ENCODE results near the gene DTWD2.
A peak's percentile ranks its signal among the peaks of the same experiment; 100 is the strongest.
"Not testable (repeated sequence)": the region's sequence is repeated elsewhere in the genome, so short reads cannot be mapped to it uniquely, and the experiment has no call there.

The DTWD2 gene

DNA sequence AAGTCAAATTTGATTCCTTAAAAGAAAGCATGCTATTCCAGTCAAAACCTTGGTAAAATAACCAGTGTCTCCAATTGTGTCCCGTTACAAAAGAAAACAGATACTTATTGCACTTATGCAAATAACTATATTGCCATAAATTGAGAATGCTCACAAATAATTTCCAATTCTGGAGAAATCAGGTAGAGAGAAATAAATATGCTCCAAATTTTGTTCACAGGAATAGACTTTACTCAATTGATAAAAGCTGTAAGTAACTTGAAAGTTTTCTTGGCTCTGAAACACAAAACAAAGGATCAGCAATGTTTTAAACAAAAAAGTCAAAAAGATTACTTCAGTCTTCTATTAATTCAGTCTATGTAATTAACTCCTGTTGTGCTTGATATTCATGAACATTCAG, 7.8 kb upstream of the DTWD2 start:
- DNase-seq: no peak

- DNase-seq: no peak
These were observed 6.2 kb upstream of the DTWD2 start for GRCh38 chr5:118994595-118994994.

GRCh38 chr5:118993118-118993517, 4.8 kb upstream of the DTWD2 start:
- DNase-seq: not testable (repeated sequence)

DNA sequence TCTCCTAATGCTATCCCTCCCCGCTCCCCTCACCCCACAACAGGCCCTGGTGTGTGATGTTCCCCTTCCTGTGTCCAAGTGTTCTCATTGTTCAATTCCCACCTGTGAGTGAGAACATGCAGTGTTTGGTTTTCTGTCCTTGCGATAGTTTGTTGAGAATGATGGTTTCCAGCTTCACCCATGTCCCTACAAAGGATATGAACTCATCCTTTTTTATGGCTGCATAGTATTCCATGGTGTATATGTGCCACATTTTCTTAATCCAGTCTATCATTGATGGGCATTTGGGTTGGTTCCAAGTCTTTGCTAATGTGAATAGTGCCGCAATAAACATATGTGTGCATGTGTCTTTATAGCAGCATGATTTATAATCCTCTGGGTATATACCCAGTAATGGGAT, 3.7 kb upstream of the DTWD2 start:
- DNase-seq: not testable (repeated sequence)

- DNase-seq: no peak
These were observed 2.2 kb upstream of the DTWD2 start for GRCh38 chr5:118990582-118990981.

GRCh38 chr5:118989816-118990215, 1.5 kb upstream of the DTWD2 start:
- DNase-seq: no peak

DNA sequence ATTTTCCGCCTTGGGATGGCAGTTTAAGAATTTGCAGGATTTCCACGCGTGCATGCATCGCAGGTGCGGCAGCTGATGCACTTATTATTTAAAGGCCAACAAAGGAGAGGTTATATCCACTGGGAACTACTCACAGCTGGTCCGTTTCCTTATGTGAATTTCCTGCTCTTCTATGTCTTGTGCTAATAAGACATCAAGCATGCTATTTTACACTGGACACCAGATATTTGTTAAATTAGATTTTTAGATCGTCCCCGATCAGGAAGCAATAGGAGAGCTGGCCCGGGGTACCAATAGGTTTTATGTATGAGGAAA, 476 bp upstream of the DTWD2 start:
- no peak for DNase-seq

DNA sequence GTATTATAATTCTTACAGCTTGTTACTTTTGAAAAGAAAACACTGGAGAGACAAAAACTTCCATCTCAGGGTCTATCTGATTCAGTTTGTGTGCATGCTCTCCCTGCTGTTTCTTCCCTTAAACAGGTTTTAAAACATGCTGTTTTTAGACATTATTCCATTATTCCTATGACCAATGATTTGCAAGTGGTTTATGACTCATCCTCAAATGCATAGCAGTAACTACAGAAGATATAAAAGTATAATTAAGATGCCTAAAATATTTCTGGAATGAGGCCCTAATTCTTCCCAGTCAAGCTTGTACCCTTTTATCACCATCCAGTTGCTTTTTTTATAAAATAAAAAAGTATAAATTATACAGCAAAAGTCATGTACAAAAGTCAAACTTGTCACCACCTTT, 3.7 kb downstream of the DTWD2 start:
- DNase-seq: no peak

- no peak for DNase-seq
These were observed 6.6 kb downstream of the DTWD2 start for GRCh38 chr5:118981783-118982182.

- DNase-seq: no peak
These were observed 7.9 kb downstream of the DTWD2 start for GRCh38 chr5:118980438-118980837.

DNA sequence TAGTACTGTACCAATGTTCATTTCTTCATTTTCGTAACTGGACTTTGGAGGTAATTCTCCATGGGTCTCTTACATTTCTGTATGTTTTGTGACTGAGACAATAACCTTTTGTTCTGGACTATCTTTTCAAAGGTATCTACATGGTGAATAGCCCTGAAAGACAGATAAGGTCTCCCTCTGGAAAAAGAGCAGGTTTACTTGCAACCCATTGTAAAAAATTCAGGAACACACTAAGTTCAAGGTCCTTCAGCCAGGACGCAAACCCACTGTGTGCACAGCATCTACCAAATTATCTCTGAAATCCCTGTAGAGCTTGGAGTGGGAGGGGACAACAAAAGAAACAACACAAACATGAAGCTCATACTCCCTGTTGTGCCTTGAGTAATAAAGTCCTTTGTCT, 8.3 kb downstream of the DTWD2 start:
- no peak for DNase-seq

- not testable (repeated sequence) for DNase-seq
These were observed 14.4 kb downstream of the DTWD2 start for GRCh38 chr5:118973779-118974445.

GRCh38 chr5:118968925-118969375, 19.4 kb downstream of the DTWD2 start:
- no peak for DNase-seq

DNA sequence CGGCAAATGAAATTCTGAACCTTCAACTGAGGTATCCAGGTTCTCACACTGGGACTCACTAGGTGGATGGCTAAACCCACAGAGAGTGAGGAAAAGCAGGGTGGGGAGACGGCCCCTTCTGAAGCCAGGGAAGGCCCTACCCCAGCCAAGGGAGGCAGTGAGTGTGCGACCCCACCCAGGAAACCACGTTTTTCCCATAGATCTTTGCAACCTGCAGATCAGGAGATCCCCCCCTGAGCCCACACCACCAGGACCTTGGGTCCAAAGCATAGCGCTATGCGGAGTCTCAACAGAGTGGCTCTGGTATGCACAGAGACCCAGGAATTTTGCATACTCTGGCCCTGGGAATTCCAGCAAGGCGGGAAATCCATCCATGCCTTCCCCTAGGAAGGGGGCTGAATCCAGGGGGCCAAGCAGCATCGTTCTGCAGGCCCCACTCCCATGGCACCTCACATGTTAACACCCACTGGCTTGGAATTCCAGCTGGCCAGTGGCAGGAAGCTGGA, 19.9 kb downstream of the DTWD2 start:
- DNase-seq: no peak

GRCh38 chr5:118967059-118967508, 21.3 kb downstream of the DTWD2 start:
- no peak for DNase-seq

GRCh38 chr5:118965890-118966289, 22.5 kb downstream of the DTWD2 start:
- no peak for DNase-seq

- not testable (repeated sequence) for DNase-seq
These were observed 23.4 kb downstream of the DTWD2 start for GRCh38 chr5:118964970-118965369.

GRCh38 chr5:118964388-118964787, 24.0 kb downstream of the DTWD2 start:
- not testable (repeated sequence) for DNase-seq

DNA sequence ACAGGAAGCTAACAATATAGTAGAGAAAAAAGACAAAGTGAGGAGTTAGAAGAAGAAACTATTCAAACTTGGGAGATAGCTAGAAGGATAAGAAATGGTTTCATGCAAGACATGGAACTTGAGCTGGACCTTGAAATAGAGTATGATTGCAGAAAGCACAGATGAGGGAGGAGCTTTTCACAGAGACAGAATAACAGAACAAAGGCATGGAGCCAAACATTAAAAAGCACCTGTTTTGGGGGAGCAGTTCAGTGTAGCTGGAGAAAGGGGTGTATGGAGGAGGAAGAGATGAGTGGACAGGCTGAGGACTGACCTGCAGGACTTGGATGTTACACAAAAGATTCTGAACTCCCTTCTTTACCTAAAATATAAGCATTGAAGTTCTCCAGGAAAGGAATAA, 25.2 kb downstream of the DTWD2 start:
- DNase-seq: no peak

DNA sequence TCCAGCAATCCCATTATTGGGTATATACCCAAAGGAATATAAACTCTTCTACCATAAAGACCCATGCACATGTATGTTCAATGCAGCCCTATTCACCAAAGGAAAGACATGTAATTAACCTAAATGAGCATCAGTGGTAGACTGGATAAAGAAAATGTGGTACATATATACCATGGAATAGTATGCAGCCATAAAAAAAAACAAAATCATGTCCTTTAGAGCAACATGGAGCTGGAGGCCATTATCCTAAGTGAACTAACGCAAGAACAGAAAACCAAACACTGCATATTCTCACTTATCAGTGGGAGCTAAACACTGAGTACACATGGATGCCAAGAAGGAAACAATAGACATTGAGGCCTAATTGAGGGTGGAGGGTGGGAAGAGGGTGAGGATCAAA, 27.8 kb downstream of the DTWD2 start:
- DNase-seq: no peak

DNA sequence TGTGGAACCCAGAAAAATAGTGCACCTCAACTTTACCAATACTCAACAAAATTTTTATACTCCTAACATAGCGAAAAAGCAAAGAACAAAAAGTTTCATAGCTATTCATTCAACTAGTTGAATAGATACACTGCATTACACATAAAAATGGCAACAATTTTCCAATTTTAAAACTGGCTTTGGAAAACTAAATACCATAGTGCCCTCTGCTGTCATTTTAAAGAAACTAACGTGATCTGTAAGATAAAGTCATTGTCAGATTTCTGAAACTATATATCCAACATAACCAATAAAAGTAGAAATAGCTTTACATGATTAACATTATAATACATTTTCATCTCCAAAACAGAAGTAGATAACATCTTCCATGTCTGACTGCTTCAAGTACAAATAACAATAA, 31.6 kb downstream of the DTWD2 start:
- peak in 1 of 2 experiments; percentile 52 for DNase-seq

DNA sequence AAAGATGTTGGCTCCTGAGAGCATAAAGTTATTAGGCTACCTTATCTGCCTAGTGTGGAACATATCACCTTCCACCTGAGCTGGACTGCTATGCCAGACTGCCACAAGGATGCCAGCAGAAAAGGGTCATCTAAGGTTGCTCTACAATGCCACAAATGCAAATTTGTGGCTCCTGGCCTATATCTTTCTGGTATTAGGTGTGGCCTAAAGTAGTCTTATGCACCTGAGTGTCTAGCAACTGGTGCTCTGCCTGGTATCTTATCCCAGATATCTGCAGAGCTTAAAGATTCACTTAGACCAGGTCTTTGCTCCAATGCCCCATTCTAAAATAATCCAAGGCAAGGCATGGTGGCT, 34.7 kb downstream of the DTWD2 start:
- DNase-seq: no peak

DNA sequence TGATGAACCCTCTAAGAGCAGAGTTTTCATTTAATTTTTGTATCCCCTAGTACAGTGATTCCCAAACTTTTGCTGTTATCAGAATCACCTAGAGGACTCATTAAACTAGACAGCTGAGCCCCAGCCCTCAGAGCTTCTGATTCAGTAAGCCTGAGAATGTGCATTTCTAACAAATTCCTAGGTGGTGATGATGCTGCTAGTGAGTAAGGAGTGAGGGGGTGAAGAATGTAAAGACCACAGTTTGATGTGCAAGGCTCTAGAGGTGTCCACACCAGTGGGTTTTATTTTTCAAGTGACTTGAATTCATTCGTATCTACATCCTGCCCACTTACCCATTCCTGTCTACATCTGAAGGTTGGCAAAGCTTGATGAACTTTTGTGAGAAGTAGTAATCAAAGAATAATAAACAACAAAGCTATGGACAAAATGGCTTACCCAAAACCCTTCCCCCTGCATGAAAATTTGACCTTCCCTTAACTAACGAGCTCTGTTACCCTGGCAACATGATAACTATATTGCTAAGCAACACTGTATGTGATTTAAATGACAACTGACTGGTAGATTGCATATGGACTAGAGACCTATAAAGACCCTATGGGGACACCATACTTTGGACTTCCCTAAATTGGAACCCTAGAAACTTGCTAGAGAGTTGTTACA, 35.2 kb downstream of the DTWD2 start:
- DNase-seq: no peak

DNA sequence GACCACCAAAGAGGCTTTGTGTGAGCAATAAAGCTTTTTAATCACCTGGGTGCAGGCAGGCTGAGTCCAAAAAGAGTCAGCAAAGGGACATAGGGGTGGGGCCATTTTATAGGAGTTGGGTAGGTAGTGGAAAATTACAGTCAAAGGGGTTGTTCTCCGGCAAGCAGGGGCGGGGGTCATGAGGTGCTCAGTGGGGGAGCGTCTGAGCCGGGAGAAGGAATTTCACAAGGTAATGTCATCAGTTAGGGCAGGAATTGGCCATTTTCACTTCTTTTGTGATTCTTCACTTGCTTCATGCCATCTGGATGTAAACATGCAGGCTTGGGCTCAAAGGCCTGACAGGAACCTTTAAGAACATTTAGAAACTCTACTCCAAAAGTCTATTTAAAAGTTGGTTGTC, 36.0 kb downstream of the DTWD2 start:
- not testable (repeated sequence) for DNase-seq

- DNase-seq: not testable (repeated sequence)
These were observed 38.0 kb downstream of the DTWD2 start for GRCh38 chr5:118950354-118950753.
